ENCODE measurements around the gene HEATR5A. TPM values are rescaled to one million over a fixed set of nuclear protein-coding genes. Genes with fewer than 3 reads are reported as not detected.
"Not testable (repeated sequence)": the region's sequence is repeated elsewhere in the genome, so short reads cannot be mapped to it uniquely, and the experiment has no call there.

The HEATR5A gene
- total and polyA plus RNA-seq, 9 of the 15 experiments (the other 6 are each of a cell fraction or from before 2014, with no cell fraction given) = 8.0 to 50.9 (median 23.0) TPM

GRCh38 chr14:31242161-31242940 is 178.0 kb downstream of the HEATR5A start (continued):
- TF ChIP-seq, protein P1, sequence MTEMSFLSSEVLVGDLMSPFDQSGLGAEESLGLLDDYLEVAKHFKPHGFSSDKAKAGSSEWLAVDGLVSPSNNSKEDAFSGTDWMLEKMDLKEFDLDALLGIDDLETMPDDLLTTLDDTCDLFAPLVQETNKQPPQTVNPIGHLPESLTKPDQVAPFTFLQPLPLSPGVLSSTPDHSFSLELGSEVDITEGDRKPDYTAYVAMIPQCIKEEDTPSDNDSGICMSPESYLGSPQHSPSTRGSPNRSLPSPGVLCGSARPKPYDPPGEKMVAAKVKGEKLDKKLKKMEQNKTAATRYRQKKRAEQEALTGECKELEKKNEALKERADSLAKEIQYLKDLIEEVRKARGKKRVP (CRISPR knock-in tag; IDR thresholded peaks at IDR 0.05) = peak; percentile 83
- TF ChIP-seq ZNF561 (CRISPR knock-in tag; conservative IDR thresholded peaks at IDR 0.05) (peak; percentile 85; the same call in 1 of the 2 replicates), HINFP (tag; conservative IDR thresholded peaks at IDR 0.05; ENCODE audit: low read depth) (peak; percentile 89), ZNF324 (CRISPR knock-in tag; IDR thresholded peaks at IDR 0.05) (peak; percentile 52; the same call in 1 of the 2 replicates), NR2C2 (tag; IDR thresholded peaks at IDR 0.05) (peak; percentile 78), ARID3B (CRISPR knock-in tag; IDR thresholded peaks at IDR 0.05; ENCODE audit: borderline replicate concordance) (peak; percentile 89; the same call in 1 of the 2 replicates), ZNF175 (CRISPR knock-in tag; IDR thresholded peaks at IDR 0.05; ENCODE audit: low read depth) (peak; percentile 99), NFE2 (IDR thresholded peaks at IDR 0.05; ENCODE audit: low read depth) (0 out of 2 replicates have a peak, but pooled peaks have one; percentile 31), ZNF239 (CRISPR knock-in tag; IDR thresholded peaks at IDR 0.05) (peak; percentile 92), NFE2L1 (tag; IDR thresholded peaks at IDR 0.05; ENCODE audit: borderline replicate concordance, low read depth) (peak; percentile 74; the same call in 1 of the 2 replicates), CEBPG (tag; conservative IDR thresholded peaks at IDR 0.05 in 1 of 2, IDR thresholded peaks at IDR 0.05 in 1 of 2) (0 out of 4 replicates have a peak, but pooled peaks of 1 of the 2 experiments have one; percentile 32), ZNF212 (CRISPR knock-in tag; IDR thresholded peaks at IDR 0.05) (peak; percentile 78; the same call in 1 of the 2 replicates), ZNF354B (CRISPR knock-in tag; IDR thresholded peaks at IDR 0.05) (peak; percentile 81), SRF (CRISPR knock-in tag; IDR thresholded peaks at IDR 0.05) (peak in 1 of 2 experiments; percentile 95; a peak in 3 of 4 replicates)
- not testable (repeated sequence) for TF ChIP-seq NR2C2, CEBPG (CRISPR knock-in tag; IDR thresholded peaks at IDR 0.05)
- TF ChIP-seq, protein P2, sequence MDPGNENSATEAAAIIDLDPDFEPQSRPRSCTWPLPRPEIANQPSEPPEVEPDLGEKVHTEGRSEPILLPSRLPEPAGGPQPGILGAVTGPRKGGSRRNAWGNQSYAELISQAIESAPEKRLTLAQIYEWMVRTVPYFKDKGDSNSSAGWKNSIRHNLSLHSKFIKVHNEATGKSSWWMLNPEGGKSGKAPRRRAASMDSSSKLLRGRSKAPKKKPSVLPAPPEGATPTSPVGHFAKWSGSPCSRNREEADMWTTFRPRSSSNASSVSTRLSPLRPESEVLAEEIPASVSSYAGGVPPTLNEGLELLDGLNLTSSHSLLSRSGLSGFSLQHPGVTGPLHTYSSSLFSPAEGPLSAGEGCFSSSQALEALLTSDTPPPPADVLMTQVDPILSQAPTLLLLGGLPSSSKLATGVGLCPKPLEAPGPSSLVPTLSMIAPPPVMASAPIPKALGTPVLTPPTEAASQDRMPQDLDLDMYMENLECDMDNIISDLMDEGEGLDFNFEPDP (CRISPR knock-in tag; IDR thresholded peaks at IDR 0.05) = peak; percentile 94
- TF ChIP-seq, protein P3, sequence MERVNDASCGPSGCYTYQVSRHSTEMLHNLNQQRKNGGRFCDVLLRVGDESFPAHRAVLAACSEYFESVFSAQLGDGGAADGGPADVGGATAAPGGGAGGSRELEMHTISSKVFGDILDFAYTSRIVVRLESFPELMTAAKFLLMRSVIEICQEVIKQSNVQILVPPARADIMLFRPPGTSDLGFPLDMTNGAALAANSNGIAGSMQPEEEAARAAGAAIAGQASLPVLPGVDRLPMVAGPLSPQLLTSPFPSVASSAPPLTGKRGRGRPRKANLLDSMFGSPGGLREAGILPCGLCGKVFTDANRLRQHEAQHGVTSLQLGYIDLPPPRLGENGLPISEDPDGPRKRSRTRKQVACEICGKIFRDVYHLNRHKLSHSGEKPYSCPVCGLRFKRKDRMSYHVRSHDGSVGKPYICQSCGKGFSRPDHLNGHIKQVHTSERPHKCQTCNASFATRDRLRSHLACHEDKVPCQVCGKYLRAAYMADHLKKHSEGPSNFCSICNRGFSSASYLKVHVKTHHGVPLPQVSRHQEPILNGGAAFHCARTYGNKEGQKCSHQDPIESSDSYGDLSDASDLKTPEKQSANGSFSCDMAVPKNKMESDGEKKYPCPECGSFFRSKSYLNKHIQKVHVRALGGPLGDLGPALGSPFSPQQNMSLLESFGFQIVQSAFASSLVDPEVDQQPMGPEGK (CRISPR knock-in tag; IDR thresholded peaks at IDR 0.05; ENCODE audit: borderline replicate concordance) = peak; percentile 71; the same call in 1 of the 2 replicates
